ENCODE measurements around the gene RHBG.

GRCh38 chr1:156418416-156419070 lies 49.5 kb downstream of the RHBG start:
- TF ChIP-seq CEBPB (IDR thresholded peaks at IDR 0.05) (no peak), RAD21 (IDR thresholded peaks at IDR 0.05; ENCODE audit: low read depth) (no peak), YY1 (IDR thresholded peaks at IDR 0.05; ENCODE audit: low read depth) (no peak), MAX (IDR thresholded peaks at IDR 0.05) (no peak), NFIC (IDR thresholded peaks at IDR 0.05) (no peak), USF1 (IDR thresholded peaks at IDR 0.05) (no peak), EP300 (IDR thresholded peaks at IDR 0.05; ENCODE audit: borderline replicate concordance) (no peak)

All from Ishikawa (cell line).